GM12801 (cell line): Measurements from ENCODE around the gene PDHX.

Experiments used
- TF ChIP-seq, protein P1 (sequence below): IDR thresholded peaks from one replicate; pipeline ENCODE4 v1.5.1; 2011; ENCODE audit warnings: control low read depth; ENCODE audit not compliant: insufficient read length; ENCODE audit errors: extremely low read depth

The PDHX gene

DNA sequence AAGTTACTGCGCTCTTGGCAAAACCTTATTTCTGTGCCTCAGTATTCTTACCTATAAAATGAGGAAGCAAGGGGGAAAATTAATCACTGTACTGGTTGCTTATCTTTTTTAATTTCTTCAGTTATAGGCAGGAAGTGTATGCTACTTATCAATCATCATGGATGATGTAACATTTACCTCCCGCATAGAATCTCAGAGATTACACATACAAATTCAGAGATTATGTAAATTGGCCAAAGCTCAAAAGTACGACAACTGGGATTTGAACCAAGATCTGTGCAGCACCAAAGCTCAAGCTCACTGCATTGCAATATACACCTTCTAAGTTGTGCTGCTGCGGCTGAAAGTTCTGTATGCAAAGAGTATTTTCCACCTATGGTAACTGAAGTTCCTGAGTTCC, 83.0 kb downstream of the PDHX start:
- TF ChIP-seq, protein P1, sequence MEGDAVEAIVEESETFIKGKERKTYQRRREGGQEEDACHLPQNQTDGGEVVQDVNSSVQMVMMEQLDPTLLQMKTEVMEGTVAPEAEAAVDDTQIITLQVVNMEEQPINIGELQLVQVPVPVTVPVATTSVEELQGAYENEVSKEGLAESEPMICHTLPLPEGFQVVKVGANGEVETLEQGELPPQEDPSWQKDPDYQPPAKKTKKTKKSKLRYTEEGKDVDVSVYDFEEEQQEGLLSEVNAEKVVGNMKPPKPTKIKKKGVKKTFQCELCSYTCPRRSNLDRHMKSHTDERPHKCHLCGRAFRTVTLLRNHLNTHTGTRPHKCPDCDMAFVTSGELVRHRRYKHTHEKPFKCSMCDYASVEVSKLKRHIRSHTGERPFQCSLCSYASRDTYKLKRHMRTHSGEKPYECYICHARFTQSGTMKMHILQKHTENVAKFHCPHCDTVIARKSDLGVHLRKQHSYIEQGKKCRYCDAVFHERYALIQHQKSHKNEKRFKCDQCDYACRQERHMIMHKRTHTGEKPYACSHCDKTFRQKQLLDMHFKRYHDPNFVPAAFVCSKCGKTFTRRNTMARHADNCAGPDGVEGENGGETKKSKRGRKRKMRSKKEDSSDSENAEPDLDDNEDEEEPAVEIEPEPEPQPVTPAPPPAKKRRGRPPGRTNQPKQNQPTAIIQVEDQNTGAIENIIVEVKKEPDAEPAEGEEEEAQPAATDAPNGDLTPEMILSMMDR = no peak

DNA sequence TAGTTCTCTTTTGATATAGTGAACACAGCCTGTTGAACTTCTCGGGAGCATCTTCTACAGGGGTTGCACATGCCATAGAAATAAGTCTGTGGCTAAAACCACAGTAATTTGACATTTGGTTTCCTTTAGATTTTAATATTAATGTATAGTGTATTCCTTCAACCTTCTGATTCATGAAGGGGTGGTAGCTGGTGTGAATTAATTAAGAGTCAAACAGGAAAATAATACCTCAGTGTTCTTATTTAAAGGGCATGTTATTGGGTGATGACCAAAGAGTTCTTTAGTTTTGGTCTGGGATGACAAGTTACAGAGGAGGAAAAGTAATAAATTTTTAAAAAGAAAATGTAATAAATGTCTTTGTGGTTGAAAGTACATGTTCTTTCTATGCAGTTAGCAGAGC, 86.8 kb downstream of the PDHX start:
- TF ChIP-seq, protein P1 = no peak

DNA sequence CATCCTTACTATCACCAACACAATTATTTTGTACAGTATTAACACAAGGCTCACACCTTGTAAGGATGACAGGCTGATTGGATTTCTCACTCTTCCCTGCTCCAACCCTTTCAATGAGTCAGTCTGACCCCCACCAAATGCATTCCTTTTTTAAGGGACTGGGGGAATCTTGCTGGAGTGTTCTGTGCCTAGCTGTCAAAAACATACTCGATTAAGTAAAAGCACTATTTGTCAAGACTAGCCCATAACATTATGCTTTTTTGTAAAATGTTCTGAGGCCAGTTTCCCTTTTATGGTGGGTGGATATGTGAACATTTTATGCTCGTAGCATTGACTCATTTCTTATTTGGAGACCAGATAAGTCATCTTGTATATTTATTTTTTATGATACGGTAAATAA, 87.2 kb downstream of the PDHX start:
- TF ChIP-seq, protein P1 = no peak

DNA sequence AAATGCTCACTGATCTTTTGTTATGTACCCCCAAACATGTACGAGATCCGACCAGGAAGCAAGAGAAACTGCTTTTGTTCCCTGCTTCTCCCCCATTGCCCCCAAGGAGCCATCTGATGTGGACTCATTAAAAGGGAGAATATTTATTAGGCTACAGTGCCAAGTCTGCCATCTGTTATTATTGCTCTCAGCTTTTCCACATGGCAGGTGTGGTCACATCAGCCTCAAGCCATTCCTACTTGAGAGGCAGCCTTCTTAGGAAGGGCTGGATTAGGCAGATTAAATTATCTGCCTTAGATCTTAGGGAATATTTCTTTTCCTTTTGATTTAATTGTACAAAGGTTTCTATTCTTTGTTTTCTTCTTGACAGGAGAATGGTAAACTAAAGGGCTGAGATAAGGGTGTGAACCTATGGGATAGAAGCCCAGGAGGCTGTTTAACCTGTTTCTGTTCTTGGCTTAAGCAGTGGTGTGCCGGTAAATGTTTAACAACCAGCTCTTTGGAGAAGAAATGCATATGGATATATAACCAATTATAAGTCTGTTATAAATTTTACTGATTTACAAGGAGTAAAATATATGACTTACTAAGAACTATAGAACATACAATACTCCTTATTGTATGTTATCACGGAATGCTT, 88.8 kb downstream of the PDHX start:
- TF ChIP-seq, protein P1 = no peak

DNA sequence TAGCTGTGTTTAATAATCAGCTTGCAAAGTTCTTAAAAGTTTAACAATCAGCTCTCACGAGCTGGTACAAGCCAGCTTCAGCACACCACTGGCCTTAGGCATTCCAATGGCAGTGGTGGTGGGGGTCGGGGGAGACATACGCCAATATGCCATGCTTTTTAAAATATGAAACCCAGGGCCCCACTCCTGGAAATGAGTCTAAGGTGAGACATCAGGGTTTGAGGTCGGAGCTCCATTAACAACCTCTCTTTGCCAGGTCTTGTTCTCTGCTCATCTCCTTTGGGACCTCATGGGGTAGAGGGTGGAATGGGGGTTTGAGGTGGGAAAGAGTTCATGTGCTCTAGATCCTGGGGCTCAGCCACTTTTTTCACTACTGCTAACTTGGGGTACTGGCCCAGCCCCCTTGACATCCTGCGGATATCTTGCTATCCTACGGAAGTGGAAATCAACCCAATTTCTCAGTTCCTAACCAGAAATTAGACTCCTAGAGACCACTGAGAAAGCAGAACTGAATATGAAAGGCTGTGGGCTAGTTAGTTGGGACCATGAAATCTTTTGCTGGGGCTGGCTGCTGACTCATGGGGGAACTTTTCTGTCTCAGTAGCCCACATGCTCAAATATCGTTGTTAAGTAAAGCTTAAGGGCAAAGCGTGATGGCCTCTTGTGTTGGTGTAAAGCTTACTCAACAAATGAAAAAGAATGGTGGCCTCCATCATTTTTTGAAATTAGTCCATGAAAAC, 90.1 kb downstream of the PDHX start:
- TF ChIP-seq, protein P1 = no peak

DNA sequence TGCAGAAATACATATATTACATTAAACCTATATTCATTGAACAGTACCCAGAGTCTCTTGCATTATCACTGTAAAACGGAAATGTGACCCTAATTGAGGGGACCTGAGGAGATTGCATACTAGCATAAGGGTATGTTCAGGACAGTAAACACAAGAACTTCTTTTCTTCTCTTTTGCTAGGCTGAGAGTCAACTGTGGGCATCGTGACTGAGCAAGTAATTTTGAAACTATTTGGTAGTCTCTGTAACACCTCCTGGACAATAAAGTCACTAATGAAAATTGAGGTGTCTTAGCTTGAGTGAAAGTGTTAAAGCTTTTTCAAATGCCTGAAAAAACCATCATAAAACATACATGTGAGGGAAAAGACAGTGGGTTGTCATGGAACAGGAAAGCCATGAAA, 90.9 kb downstream of the PDHX start:
- TF ChIP-seq, protein P1 = no peak

DNA sequence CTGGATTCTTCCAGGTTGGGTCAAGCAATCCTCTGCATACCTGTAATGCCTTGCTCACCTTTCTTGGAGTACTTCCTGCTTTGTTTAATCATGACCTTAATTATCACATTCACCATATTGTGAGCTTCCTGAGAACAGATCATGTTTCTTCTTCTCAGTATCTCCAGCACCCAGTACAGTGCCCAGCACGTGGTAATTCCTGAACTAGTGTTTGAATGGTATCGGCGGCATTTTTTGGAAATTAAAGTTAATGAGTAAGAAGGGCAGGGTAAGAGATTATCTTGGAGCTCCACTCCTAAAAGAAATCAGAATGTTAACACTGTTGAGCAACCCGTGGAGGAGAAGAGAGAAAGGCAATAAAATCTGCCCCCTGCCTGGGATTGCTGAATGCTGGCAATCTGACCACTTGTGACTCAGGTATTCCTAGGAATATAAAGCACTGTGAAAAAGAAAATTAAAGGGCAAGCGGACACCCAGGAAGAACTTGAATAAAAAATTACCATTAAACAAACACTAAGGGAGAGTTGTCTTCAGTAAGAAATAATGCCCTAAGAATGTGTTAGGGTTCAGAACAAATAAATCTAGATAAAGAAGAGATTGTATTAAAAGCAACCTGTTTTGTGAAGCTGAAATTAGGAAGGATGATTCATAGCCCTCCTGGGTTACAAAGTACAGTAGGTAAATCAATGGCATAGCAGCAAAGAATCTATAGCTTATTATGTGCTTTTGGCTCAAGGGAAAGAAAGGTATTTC, 92.9 kb downstream of the PDHX start:
- TF ChIP-seq, protein P1 = no peak
